Activated CD8-positive, alpha-beta memory T cell treated with anti-CD3 and anti-CD28 coated beads for 24 hours (primary cell): ENCODE data around the gene FYN.
"Not testable (repeated sequence)": the region's sequence is repeated elsewhere in the genome, so short reads cannot be mapped to it uniquely, and the experiment has no call there.

ENCODE experiments used
- DNase-seq: peaks from one replicate; pipeline ENCODE4 v3.0.0-alpha.2; 2020

FYN gene

DNA sequence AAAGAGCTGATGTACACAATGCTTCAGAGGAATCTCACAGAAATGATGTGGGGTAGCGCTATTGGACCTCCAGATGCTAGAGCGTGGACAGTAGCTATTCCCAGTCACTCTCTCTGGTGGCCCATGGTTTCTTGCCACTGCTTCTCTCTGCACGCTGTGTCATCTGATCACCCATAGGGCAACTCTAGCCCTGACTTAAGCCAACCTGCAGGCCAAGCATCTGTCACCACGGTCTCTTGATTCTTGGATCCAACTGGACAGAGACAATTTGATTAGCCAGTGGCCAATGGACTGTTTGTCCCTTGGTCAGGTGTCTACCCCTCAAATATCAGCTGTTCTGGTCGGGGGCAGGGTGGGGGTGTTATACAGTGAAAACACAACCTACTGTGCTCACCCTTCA, 225.2 kb downstream of the FYN start:
- DNase-seq, result no peak

DNA sequence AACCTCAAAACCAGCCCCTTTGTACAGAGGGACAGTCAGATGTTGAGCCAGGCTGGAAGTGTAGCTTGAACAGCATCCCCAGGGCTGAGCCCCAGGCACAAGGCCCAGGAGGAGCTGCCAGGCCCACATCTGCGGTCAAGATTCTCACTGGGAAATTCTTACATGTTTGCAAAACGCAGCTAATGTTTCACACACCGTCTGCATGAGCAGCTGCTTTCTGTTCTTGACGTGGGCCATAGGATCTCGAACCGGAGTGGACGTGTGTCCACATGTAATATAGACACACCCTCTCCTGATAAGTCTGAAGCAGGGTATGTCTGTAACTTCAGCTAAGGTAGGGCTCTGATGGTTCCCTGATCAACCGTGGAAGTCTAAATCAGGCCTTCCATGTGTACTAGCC, 226.3 kb downstream of the FYN start:
- no peak for DNase-seq

DNA sequence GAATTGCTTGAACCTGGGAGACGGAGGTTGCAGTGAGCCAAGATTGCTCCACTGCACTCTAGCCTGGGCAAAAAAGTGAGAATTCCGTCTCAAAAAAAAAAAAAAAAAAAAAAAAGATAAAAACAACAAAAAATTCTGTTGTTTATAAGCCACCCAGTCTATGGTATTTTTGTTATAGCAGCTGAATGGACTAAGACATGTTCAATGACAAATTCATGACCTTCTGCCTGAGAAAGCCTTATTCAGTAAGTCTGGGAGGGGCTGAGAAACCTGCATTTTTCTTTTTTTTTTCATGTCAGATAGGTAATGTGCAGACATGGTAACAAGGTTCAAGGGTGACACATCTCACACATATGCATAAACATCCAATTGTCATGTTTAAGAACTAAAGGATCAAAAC, 227.2 kb downstream of the FYN start:
- no peak for DNase-seq

- no peak for DNase-seq
Observed at GRCh38 chr6:111644893-111645430, 228.3 kb downstream of the FYN start.

GRCh38 chr6:111642463-111643158, 230.6 kb downstream of the FYN start:
- no peak for DNase-seq

DNA sequence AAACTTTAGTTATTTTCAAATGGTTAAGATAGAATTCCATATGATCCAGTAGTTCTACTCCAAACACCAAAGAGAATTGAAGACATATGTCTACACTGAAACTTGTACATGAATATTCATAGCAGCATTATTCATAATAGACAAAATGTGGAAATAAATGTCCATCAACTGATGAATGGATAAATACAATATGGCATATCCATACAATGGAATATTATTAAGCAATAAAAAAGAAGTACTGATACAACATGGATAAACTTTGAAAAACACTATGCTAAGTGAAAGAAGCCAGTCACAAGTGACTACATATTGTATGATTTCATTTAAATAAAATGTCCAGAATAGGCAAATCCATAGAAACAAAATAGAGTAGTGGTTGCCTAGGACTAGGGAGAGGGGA, 234.0 kb downstream of the FYN start:
- DNase-seq, result no peak

GRCh38 chr6:111634981-111635380, 238.3 kb downstream of the FYN start:
- not testable (repeated sequence) for DNase-seq

DNA sequence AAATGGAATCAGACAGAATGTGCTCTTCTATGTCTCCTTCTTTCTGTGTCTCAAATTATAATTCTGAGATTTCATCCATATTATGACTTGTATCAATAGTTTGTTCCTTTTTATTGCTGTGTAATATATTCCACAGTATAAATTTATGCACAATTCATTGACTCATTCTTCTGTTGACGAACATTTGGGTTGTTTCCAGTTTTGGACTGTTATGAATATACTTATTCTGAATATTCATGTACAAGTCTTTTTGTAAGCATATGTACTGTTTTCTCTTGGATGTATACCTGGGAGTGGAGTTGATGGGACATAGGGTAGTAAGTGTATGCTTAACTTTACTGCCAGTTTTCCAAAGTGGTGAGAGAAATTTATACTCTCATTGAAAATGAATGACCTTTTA, 239.4 kb downstream of the FYN start:
- no peak for DNase-seq

- DNase-seq, result peak; percentile 28
Observed at GRCh38 chr6:111632468-111633247, 240.6 kb downstream of the FYN start.

GRCh38 chr6:111631903-111632460, 241.3 kb downstream of the FYN start:
- peak; percentile 35 for DNase-seq

DNA sequence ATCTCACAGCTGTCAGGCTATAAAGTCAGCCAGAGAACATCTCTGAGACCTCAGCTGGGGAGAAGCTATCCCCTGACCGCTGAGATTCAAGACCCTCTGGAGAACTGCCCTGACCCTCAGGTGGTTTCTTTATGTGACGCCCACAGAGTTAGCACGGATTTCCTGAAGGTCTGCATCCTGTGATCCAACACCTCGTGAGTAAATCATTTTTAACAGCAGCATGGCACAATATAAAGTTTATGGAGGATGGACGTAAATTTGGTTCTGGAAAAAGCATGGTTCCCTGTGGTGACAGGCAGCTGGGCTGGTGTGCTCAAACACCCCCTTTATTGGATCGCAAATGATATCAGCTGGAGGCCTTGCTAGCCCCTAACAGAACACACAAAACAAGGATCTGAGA, 242.2 kb downstream of the FYN start:
- no peak for DNase-seq

DNA sequence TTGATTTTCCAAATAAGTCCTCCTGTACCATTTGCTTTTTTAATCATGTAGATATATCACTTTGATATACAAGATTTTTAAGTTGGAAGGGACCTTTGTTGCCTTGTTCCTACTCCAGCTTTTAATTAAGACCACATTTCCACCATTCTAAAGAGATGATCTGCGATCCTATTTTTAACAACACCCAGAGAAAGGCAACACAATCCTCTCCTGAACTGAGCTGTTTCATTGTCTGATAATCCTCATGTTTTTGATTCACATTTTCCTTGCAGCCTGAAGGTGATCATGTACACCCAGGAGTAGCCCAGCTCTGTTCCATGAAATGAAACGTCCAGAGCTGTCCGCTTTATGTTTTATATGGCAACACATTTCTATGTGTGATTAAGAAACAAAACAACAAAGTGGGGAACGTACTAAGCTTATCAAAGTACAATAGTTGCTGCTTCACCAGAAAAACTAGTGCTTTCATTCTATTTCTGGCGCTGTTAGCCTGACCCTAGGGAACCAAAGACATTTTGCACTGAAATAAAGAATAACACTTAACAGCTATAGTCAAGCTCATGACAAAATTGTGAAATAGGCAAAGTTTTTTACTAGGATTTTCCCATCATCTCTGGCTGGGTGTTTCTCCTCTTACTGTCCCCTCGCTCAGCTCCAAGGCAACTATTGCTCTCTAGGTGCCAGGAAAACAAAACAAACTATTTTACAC, 245.0 kb downstream of the FYN start:
- DNase-seq, result no peak

GRCh38 chr6:111626441-111626840, 246.8 kb downstream of the FYN start:
- DNase-seq, result no peak

GRCh38 chr6:111625461-111626391, 247.5 kb downstream of the FYN start:
- DNase-seq, result peak; percentile 53

- DNase-seq, result peak; percentile 21
Observed at GRCh38 chr6:111625099-111625416, 248.2 kb downstream of the FYN start.

- DNase-seq, result peak; percentile 3
Observed at GRCh38 chr6:111624401-111625098, 248.7 kb downstream of the FYN start.

DNA sequence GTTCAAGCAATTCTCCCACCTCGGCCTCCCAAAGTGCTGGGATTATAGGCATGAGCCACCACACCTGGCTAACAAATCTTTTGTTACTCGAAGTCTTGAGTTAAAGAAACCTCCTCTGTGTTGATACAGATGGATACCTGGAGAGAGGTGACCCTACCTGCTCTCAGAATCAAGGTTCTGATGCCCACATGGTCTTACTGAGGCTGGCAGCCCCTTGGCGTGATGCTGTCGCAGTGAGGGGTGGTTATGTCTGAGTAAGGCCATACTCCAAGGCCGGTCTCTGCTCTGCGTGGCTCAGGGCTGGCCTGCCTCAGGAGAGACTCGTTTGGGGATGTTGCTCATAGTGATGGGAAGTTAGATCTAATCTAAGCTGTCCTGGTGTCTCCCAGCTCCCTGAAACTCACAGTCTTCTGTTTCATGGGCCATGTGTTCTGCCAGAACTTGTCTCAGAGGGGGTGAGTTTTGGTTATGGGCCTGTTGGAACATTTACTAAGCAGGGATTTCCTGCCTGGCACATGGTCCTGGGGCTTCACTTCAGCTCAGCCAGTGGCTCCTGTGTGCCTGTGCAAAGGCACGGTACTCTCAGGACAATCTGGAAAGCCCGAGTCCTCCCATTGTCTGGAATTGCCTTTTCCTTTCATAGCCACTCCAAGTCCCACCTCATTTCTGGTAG, 250.1 kb downstream of the FYN start:
- DNase-seq, result peak; percentile 33

- DNase-seq, result peak; percentile 35
Observed at GRCh38 chr6:111620169-111620568, 253.1 kb downstream of the FYN start.

DNA sequence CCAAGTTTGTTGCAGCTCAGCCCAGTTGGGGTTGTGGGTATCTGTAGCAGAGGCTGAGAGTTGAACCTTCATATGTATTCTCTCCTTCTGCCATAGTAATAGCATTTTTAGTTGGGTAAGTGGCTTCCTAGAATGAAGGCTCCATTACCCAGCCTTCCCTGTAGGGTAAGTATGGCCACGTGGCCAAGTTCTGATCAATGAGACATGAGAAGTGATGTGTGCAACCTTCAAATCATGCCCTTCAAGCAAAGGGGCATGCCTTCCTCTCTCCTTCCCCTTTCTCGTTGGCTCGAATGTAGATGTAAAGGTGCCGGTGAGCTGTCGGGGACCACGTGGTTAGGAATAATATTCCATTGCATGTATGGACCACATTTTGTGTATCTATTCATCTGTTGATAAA, 254.8 kb downstream of the FYN start:
- DNase-seq, result peak; percentile 24

- no peak for DNase-seq
Observed at GRCh38 chr6:111617149-111617548, 256.1 kb downstream of the FYN start.
